Cardiac muscle cell (in vitro differentiated cells and primary cell): ENCODE data around the gene DNAAF1. TPM values are rescaled to one million over a fixed set of nuclear protein-coding genes. Genes with fewer than 3 reads are reported as not detected.

Source experiments
- polyA plus RNA-seq: library from polyadenylated mRNA; unstranded; fragments of >200 nt; fragmentation: Nextera tagmentation; extraction: Ambion mirVana; gene quantifications from 2 replicates; pipeline ENCODE4 v1.2.1, GENCODE V29; 2016
- total RNA-seq: library from RNA; depleted of rRNA; stranded (reverse); fragments of >200 nt; gene quantifications from 2 replicates; pipeline ENCODE4 v1.2.3, GENCODE V29; 2016

Gene DNAAF1
- total and polyA plus RNA-seq, 2 experiments from 2014 or later, result 0.51 to 0.82 TPM

Other genes with a start within 250 kb of the DNAAF1 start
- gene MLYCD, start 246.2 kb upstream of the DNAAF1 start, total RNA-seq, result 8.0 and 9.3 TPM in 2 replicates
- 9.9 and 10.6 TPM in 2 replicates for gene MLYCD, start 246.2 kb upstream of the DNAAF1 start, polyA plus RNA-seq
- gene OSGIN1, start 192.1 kb upstream of the DNAAF1 start, total RNA-seq, result 0.60 and 3.4 TPM in 2 replicates
- 0.76 and 3.4 TPM in 2 replicates for gene OSGIN1, start 192.1 kb upstream of the DNAAF1 start, polyA plus RNA-seq
- gene NECAB2, start 177.1 kb upstream of the DNAAF1 start, total RNA-seq, result 0.63 and 2.7 TPM in 2 replicates
- 0.90 and 2.2 TPM in 2 replicates for gene NECAB2, start 177.1 kb upstream of the DNAAF1 start, polyA plus RNA-seq
- gene SLC38A8, start 102.5 kb upstream of the DNAAF1 start, total RNA-seq, result not detected in 2 replicates
- not detected in 2 replicates for gene SLC38A8, start 102.5 kb upstream of the DNAAF1 start, polyA plus RNA-seq
- 69.7 and 70.1 TPM in 2 replicates for gene MBTPS1, start 28.4 kb upstream of the DNAAF1 start, total RNA-seq
- 61.0 and 64.5 TPM in 2 replicates for gene MBTPS1, start 28.4 kb upstream of the DNAAF1 start, polyA plus RNA-seq
- gene HSDL1, start 131 bp upstream of the DNAAF1 start, total RNA-seq, result 51.7 and 58.9 TPM in 2 replicates
- 60.0 and 78.1 TPM in 2 replicates for gene HSDL1, start 131 bp upstream of the DNAAF1 start, polyA plus RNA-seq
- 37.2 and 73.4 TPM in 2 replicates for gene TAF1C, start 41.7 kb downstream of the DNAAF1 start, total RNA-seq
- 54.8 and 62.7 TPM in 2 replicates for gene TAF1C, start 41.7 kb downstream of the DNAAF1 start, polyA plus RNA-seq
- gene ADAD2, start 45.8 kb downstream of the DNAAF1 start, total RNA-seq, result 0.04 TPM in 1 of 2 replicates, not detected in the other
- not detected in 2 replicates for gene ADAD2, start 45.8 kb downstream of the DNAAF1 start, polyA plus RNA-seq
- gene KCNG4, start 94.7 kb downstream of the DNAAF1 start, total RNA-seq, result not detected in 2 replicates
- gene KCNG4, start 94.7 kb downstream of the DNAAF1 start, polyA plus RNA-seq, result not detected in 2 replicates
- gene WFDC1, start 149.6 kb downstream of the DNAAF1 start, total RNA-seq, result 18.5 and 18.9 TPM in 2 replicates
- gene WFDC1, start 149.6 kb downstream of the DNAAF1 start, polyA plus RNA-seq, result 20.1 and 22.2 TPM in 2 replicates
- 0.18 TPM in 1 of 2 replicates, not detected in the other for gene ATP2C2, start 223.2 kb downstream of the DNAAF1 start, total RNA-seq
- gene ATP2C2, start 223.2 kb downstream of the DNAAF1 start, polyA plus RNA-seq, result 0.53 and 0.79 TPM in 2 replicates